GM19035 (cell line): ENCODE measurements around the gene FBXL22.

Source experiments
- ATAC-seq: cut with Tn5 transposase; IDR thresholded peaks from one replicate; pipeline ENCODE4 v1.9.1; 2021; ENCODE audit not compliant: unreplicated experiment

The FBXL22 gene

GRCh38 chr15:63593705-63594671, 3.2 kb upstream of the FBXL22 start:
- no peak for ATAC-seq

- ATAC-seq, result no peak
These were observed 2.1 kb upstream of the FBXL22 start for GRCh38 chr15:63595065-63595464.

- ATAC-seq, result no peak
These were observed 1.5 kb upstream of the FBXL22 start for GRCh38 chr15:63595688-63596087.

- no peak for ATAC-seq
These were observed 530 bp upstream of the FBXL22 start for GRCh38 chr15:63596676-63597037.

- no peak for ATAC-seq
These were observed 634 bp downstream of the FBXL22 start for GRCh38 chr15:63597821-63598220.

GRCh38 chr15:63598473-63599400, 1.6 kb downstream of the FBXL22 start:
- ATAC-seq, result no peak

GRCh38 chr15:63599401-63600000, 2.3 kb downstream of the FBXL22 start:
- ATAC-seq, result no peak

- ATAC-seq, result peak; percentile 1
These were observed 2.9 kb downstream of the FBXL22 start for GRCh38 chr15:63600001-63600615.

- peak; percentile 75 for ATAC-seq
These were observed 3.4 kb downstream of the FBXL22 start for GRCh38 chr15:63600616-63601025.

- peak; percentile 8 for ATAC-seq
These were observed 4.0 kb downstream of the FBXL22 start for GRCh38 chr15:63601026-63601703.

GRCh38 chr15:63601704-63602185, 4.6 kb downstream of the FBXL22 start:
- ATAC-seq, result no peak

- ATAC-seq, result no peak
These were observed 5.4 kb downstream of the FBXL22 start for GRCh38 chr15:63602595-63602994.

GRCh38 chr15:63603516-63603915, 6.3 kb downstream of the FBXL22 start:
- no peak for ATAC-seq

- ATAC-seq, result no peak
These were observed 7.1 kb downstream of the FBXL22 start for GRCh38 chr15:63604281-63604680.

GRCh38 chr15:63605036-63605435, 7.8 kb downstream of the FBXL22 start:
- ATAC-seq, result no peak

GRCh38 chr15:63605816-63606215, 8.6 kb downstream of the FBXL22 start:
- ATAC-seq, result no peak

GRCh38 chr15:63606308-63606707, 9.1 kb downstream of the FBXL22 start:
- no peak for ATAC-seq

- ATAC-seq, result no peak
These were observed 11.8 kb downstream of the FBXL22 start for GRCh38 chr15:63608989-63609388.

GRCh38 chr15:63609448-63609847, 12.3 kb downstream of the FBXL22 start:
- ATAC-seq, result no peak

- peak; percentile 67 for ATAC-seq
These were observed 13.1 kb downstream of the FBXL22 start for GRCh38 chr15:63610209-63610841.
